ENCODE measurements around the gene CDKN2AIPNL. TPM values are rescaled to one million over a fixed set of nuclear protein-coding genes. Genes with fewer than 3 reads are reported as not detected.

CDKN2AIPNL gene
- total and polyA plus RNA-seq, 4 donors: 10.9 to 43.2 (median 19.1) TPM

DNA sequence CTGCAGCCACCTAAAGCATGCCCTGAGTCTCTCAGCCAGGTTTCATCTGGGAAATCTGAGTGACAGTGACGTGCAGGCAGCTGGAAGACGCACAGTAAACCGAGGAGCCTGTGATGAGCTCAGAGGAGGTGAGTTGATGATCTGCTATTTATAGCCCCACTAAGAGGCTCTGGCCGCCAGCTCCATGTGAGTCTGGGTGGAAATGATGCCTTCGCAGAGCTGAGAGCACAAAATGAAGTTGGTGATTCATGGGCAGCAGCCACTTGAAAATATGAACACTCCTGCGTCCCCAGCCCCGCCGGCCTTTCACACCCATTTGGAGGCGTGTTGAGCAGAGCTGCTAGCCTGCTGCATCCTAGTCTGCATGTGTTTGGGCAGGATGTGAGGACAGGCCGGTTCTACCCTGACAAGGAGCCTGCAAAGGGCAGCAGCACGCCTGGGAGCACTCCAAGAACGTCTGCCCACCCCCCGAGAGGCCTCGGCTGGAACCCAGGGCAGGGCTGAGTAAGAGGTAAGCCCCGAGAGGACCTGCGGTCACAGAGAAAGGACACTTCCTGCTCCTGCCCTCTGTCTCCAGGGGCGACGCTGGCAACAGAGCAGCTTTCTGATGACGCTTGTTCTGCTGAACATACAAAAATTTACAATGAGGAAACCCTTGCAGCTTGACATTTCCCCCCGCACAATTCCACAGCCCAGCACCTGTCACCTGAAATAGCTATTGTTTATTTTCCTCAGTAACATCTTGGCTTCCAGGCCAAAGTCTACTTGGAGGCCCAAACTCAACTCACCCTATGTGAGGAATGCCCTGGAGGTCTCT is 25.1 kb upstream of the CDKN2AIPNL start:
- TF ChIP-seq, protein P1, sequence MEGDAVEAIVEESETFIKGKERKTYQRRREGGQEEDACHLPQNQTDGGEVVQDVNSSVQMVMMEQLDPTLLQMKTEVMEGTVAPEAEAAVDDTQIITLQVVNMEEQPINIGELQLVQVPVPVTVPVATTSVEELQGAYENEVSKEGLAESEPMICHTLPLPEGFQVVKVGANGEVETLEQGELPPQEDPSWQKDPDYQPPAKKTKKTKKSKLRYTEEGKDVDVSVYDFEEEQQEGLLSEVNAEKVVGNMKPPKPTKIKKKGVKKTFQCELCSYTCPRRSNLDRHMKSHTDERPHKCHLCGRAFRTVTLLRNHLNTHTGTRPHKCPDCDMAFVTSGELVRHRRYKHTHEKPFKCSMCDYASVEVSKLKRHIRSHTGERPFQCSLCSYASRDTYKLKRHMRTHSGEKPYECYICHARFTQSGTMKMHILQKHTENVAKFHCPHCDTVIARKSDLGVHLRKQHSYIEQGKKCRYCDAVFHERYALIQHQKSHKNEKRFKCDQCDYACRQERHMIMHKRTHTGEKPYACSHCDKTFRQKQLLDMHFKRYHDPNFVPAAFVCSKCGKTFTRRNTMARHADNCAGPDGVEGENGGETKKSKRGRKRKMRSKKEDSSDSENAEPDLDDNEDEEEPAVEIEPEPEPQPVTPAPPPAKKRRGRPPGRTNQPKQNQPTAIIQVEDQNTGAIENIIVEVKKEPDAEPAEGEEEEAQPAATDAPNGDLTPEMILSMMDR (IDR thresholded peaks at IDR 0.05; ENCODE audit: control extremely low read depth, extremely low read depth): no peak
- H3K4me3 ChIP-seq: no peak overlapping the region
- no peaks in the 10 kb centered on the region for H3K27me3 ChIP-seq (ENCODE audit: control insufficient read depth in 3 of 3, insufficient read depth in 3 of 3, low read length in 2 of 3)
- H3K36me3 ChIP-seq (ENCODE audit: control insufficient read depth in 4 of 4, insufficient read depth in 4 of 4, low read length in 4 of 4): no peaks in the 10 kb centered on the region
- DNase-seq (peak; percentile 71 to 80 (median 72)), ATAC-seq (ENCODE audit: insufficient read depth, low FRiP score) (peak; percentile 84)
- H3K4me1 ChIP-seq (ENCODE audit: control insufficient read depth in 5 of 5, insufficient read depth in 5 of 5, low read length in 5 of 5): peaks cover 15 to 30% (median 23%) of the 10 kb centered on the region in 5 donors
- WGBS, 2 donors: 12 to 13% methylated on average over 20 of the region's 20 CpGs
- H3K9ac ChIP-seq (ENCODE audit: insufficient read depth in 1 of 2, low read length in 2 of 2): peak overlapping the region in 1 of 2 donors; percentile 34
- peak overlapping the region; percentile 85 to 95 for H3K27ac ChIP-seq (ENCODE audit: low read depth in 1 of 2, low read length in 1 of 2)
- no peaks in the 10 kb centered on the region for H3K9me3 ChIP-seq (ENCODE audit: control insufficient read depth in 4 of 4, insufficient read depth in 3 of 4, low read length in 3 of 4)

DNA sequence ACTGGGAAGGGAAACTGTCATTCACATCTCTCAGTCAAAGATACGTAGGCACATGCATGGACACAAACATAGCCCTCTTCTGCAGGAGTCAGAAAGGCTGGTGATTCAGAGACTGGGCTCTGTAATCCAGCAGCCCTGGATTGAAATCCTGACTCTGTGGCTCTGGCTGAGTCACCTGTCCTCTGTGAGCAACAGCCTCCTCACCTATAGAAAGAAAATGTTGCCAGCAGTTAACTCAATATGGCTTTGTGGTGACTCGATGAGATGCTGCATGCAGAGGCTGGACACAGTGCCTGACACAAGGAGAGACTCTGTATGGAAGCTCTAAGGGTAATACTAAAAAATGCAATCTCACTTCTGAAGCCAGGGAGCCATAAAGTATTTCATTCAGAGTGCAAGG is 23.9 kb upstream of the CDKN2AIPNL start:
- Histone ChIP-seq H3K36me3 (ENCODE audit: control insufficient read depth in 4 of 4, insufficient read depth in 4 of 4, low read length in 4 of 4) (no peaks in the 10 kb centered on the region), H3K4me3 (no peak overlapping the region), H3K27ac (ENCODE audit: low read depth in 1 of 2, low read length in 1 of 2) (peak overlapping the region in 1 of 2 donors; percentile 85), H3K4me1 (ENCODE audit: control insufficient read depth in 5 of 5, insufficient read depth in 5 of 5, low read length in 5 of 5) (peaks cover 15 to 30% (median 23%) of the 10 kb centered on the region in 5 donors), H3K9ac (ENCODE audit: insufficient read depth in 1 of 2, low read length in 2 of 2) (no peak overlapping the region), H3K9me3 (ENCODE audit: control insufficient read depth in 4 of 4, insufficient read depth in 3 of 4, low read length in 3 of 4) (no peaks in the 10 kb centered on the region), H3K27me3 (ENCODE audit: control insufficient read depth in 3 of 3, insufficient read depth in 3 of 3, low read length in 2 of 3) (no peaks in the 10 kb centered on the region)
- TF ChIP-seq, protein P1 (IDR thresholded peaks at IDR 0.05; ENCODE audit: control extremely low read depth, extremely low read depth): no peak
- DNase-seq: no peak
- WGBS, 2 donors: 73 to 94% methylated on average over 2 of the region's 2 CpGs
- no peak for ATAC-seq (ENCODE audit: insufficient read depth, low FRiP score)

DNA sequence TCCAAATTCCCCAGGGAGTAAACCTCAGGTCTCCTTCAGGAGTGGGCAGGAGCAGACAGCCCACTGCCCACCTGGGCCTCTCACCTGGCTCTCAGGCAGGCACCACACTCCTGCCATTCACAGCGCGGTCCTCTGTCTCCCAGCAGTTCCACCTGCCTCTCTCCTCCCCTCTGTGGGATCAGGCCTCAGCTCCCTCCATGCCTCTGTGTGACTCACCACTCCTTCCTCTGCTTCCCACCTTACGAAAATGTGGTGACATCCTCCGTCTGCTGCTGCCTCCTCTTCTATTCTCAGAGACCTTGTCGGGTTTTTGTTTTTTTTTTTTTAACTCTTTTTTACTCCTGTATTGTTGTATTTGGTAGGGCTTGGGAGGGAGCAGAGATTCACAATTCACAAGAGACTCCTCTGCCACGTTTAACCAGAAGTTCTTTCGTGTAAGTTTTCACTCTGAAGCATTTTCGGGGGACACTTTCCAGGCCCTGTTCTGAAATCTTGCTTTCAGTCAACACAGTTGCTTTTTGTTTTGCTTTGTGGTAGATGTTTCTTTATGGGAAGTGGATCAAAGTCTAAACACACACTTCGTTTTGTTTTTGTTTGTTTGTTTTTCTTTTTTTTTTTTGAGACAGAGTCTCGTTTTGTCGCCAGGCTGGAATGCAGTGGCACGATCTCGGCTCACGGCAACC is 21.1 kb upstream of the CDKN2AIPNL start:
- ATAC-seq (ENCODE audit: insufficient read depth, low FRiP score) (no peak), DNase-seq (no peak)
- H3K9ac ChIP-seq (ENCODE audit: insufficient read depth in 1 of 2, low read length in 2 of 2): no peak overlapping the region
- no peak overlapping the region for H3K27ac ChIP-seq (ENCODE audit: low read depth in 1 of 2, low read length in 1 of 2)
- H3K9me3 ChIP-seq (ENCODE audit: control insufficient read depth in 4 of 4, insufficient read depth in 3 of 4, low read length in 3 of 4): peaks cover 0 to 2% (median 0%) of the 10 kb centered on the region in 4 donors
- no peaks in the 10 kb centered on the region for H3K27me3 ChIP-seq (ENCODE audit: control insufficient read depth in 3 of 3, insufficient read depth in 3 of 3, low read length in 2 of 3)
- no peaks in the 10 kb centered on the region for H3K36me3 ChIP-seq (ENCODE audit: control insufficient read depth in 4 of 4, insufficient read depth in 4 of 4, low read length in 4 of 4)
- 77 to 81% methylated on average over 14 of the region's 14 CpGs for WGBS, 2 donors
- H3K4me3 ChIP-seq: no peak overlapping the region
- H3K4me1 ChIP-seq (ENCODE audit: control insufficient read depth in 5 of 5, insufficient read depth in 5 of 5, low read length in 5 of 5): peaks cover 0 to 13% (median 11%) of the 10 kb centered on the region in 5 donors
- TF ChIP-seq, protein P1 (IDR thresholded peaks at IDR 0.05; ENCODE audit: control extremely low read depth, extremely low read depth): no peak
